ENCODE data around the gene RXRA.

Gene RXRA

GRCh38 chr9:134381671-134382516 lies 55.6 kb downstream of the RXRA start:
- DNase-seq (ENCODE audit: low spot score), result no peak

GRCh38 chr9:134382733-134383132 lies 56.5 kb downstream of the RXRA start:
- DNase-seq (ENCODE audit: low spot score), result no peak

- DNase-seq (ENCODE audit: low spot score), result no peak
These were observed 56.9 kb downstream of the RXRA start for GRCh38 chr9:134383148-134383547.

- DNase-seq (ENCODE audit: low spot score), result peak; percentile 36
These were observed 58.7 kb downstream of the RXRA start for GRCh38 chr9:134384811-134385479.

- no peak for DNase-seq (ENCODE audit: low spot score)
These were observed 59.7 kb downstream of the RXRA start for GRCh38 chr9:134385915-134386314.

- peak; percentile 33 for DNase-seq (ENCODE audit: low spot score)
These were observed 60.9 kb downstream of the RXRA start for GRCh38 chr9:134386951-134387831.

- DNase-seq (ENCODE audit: low spot score), result no peak
These were observed 62.1 kb downstream of the RXRA start for GRCh38 chr9:134388289-134388808.

- DNase-seq (ENCODE audit: low spot score), result no peak
These were observed 62.7 kb downstream of the RXRA start for GRCh38 chr9:134388976-134389375.

- no peak for DNase-seq (ENCODE audit: low spot score)
These were observed 63.4 kb downstream of the RXRA start for GRCh38 chr9:134389642-134390041.

- DNase-seq (ENCODE audit: low spot score), result no peak
These were observed 64.3 kb downstream of the RXRA start for GRCh38 chr9:134390537-134390936.

- no peak for DNase-seq (ENCODE audit: low spot score)
These were observed 64.7 kb downstream of the RXRA start for GRCh38 chr9:134390947-134391318.

- no peak for DNase-seq (ENCODE audit: low spot score)
These were observed 65.3 kb downstream of the RXRA start for GRCh38 chr9:134391319-134392231.

GRCh38 chr9:134392900-134393299 lies 66.6 kb downstream of the RXRA start:
- no peak for DNase-seq (ENCODE audit: low spot score)

GRCh38 chr9:134393582-134394280 lies 67.5 kb downstream of the RXRA start:
- DNase-seq (ENCODE audit: low spot score), result no peak

- no peak for DNase-seq (ENCODE audit: low spot score)
These were observed 68.8 kb downstream of the RXRA start for GRCh38 chr9:134395002-134395517.

GRCh38 chr9:134395737-134396257 lies 69.5 kb downstream of the RXRA start:
- DNase-seq (ENCODE audit: low spot score), result no peak

GRCh38 chr9:134396258-134396742 lies 70.0 kb downstream of the RXRA start:
- no peak for DNase-seq (ENCODE audit: low spot score)

GRCh38 chr9:134396825-134397224 lies 70.6 kb downstream of the RXRA start:
- no peak for DNase-seq (ENCODE audit: low spot score)

- no peak for DNase-seq (ENCODE audit: low spot score)
These were observed 72.5 kb downstream of the RXRA start for GRCh38 chr9:134398756-134399155.
